Measurements from ENCODE around the gene RTL1.

GRCh38 chr14:100895411-100895810, 8.1 kb downstream of the RTL1 start:
- TF ChIP-seq, protein P1, sequence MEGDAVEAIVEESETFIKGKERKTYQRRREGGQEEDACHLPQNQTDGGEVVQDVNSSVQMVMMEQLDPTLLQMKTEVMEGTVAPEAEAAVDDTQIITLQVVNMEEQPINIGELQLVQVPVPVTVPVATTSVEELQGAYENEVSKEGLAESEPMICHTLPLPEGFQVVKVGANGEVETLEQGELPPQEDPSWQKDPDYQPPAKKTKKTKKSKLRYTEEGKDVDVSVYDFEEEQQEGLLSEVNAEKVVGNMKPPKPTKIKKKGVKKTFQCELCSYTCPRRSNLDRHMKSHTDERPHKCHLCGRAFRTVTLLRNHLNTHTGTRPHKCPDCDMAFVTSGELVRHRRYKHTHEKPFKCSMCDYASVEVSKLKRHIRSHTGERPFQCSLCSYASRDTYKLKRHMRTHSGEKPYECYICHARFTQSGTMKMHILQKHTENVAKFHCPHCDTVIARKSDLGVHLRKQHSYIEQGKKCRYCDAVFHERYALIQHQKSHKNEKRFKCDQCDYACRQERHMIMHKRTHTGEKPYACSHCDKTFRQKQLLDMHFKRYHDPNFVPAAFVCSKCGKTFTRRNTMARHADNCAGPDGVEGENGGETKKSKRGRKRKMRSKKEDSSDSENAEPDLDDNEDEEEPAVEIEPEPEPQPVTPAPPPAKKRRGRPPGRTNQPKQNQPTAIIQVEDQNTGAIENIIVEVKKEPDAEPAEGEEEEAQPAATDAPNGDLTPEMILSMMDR (conservative IDR thresholded peaks at IDR 0.05 in 1 of 2, IDR thresholded peaks at IDR 0.05 in 1 of 2; ENCODE audit: low read depth in 1 of 2, low read length in 2 of 2), result no peak
- TF ChIP-seq EZH2 (IDR thresholded peaks at IDR 0.05; ENCODE audit: low read length, missing control alignments), result no peak

All from fibroblast of lung (primary cell).